ENCODE measurements around the gene CFAP92.

DNA sequence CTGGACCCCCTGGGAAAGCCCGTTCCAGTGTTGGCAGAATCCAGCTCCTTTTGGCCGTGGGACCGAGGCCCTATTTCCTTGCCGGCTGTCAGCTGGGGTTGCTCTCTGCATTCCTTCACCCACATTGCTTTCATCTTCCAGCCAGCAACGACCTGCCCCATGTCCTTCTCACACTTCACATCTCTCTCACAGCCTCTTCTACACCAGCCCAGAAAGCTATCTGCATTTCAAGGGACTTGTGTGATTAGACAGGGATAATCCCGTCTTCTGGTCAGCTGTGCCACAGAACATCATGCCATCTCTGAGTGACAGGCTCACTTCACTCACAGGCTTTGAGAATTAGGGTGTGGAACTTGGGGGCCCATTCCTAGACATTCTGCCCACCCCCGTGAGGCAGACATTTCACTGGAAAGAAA is 23.6 kb upstream of the CFAP92 start:
- TF ChIP-seq GLIS3 (CRISPR knock-in tag; IDR thresholded peaks at IDR 0.05) (no peak), ZFP30 (CRISPR knock-in tag; IDR thresholded peaks at IDR 0.05) (no peak), ZNF565 (CRISPR knock-in tag; conservative IDR thresholded peaks at IDR 0.05; ENCODE audit: low read depth) (no peak), CSDC2 (CRISPR knock-in tag; IDR thresholded peaks at IDR 0.05) (no peak), RARB (CRISPR knock-in tag; IDR thresholded peaks at IDR 0.05) (no peak), ISL1 (CRISPR knock-in tag; IDR thresholded peaks at IDR 0.05) (no peak), ZNF8 (CRISPR knock-in tag; IDR thresholded peaks at IDR 0.05) (no peak)
